Bronchial epithelial cell (primary cell): ENCODE data around the gene ZNF827. TPM values are rescaled to one million over a fixed set of nuclear protein-coding genes. Genes with fewer than 3 reads are reported as not detected.

ENCODE experiments used
- DNase-seq: peaks from one replicate; pipeline ENCODE4 v3.0.0-alpha.2; 2010; ENCODE audit warnings: low read depth
- FAIRE-seq: peaks from 2 replicates; lab custom pipeline; 2011; peaks lifted over from hg19 to GRCh38; lab: Jason Lieb, UNC
- H3K27me3 ChIP-seq: 2 replicates; pipeline ENCODE4 v1.5.1; 2011; ENCODE audit warnings: low read length; ENCODE audit not compliant: control insufficient read depth, insufficient read depth
- H3K36me3 ChIP-seq: 2 replicates; pipeline ENCODE4 v1.5.1; 2011; ENCODE audit warnings: low read length; ENCODE audit not compliant: control insufficient read depth, insufficient read depth
- H3K4me3 ChIP-seq: 2 replicates; pipeline ENCODE4 v1.5.1; 2011; ENCODE audit warnings: mild to moderate bottlenecking, low read depth, low read length, control low read depth
- CTCF ChIP-seq: IDR thresholded peaks from 2 replicates; pipeline ENCODE4 v1.5.1; 2011; ENCODE audit warnings: mild to moderate bottlenecking, moderate library complexity, low read length, control low read depth, inconsistent platforms; ENCODE audit not compliant: insufficient read depth, severe bottlenecking
- total RNA-seq: library from RNA; depleted of rRNA; stranded (reverse); fragments of >200 nt; gene quantifications from 2 replicates; pipeline ENCODE4 v1.2.1, GENCODE V29; 2014

The ZNF827 gene
- total RNA-seq, 1 donor from 2014 or later: 2.1 TPM

GRCh38 chr4:145868637-145869409, 69.8 kb downstream of the ZNF827 start:
- no peaks in the 10 kb centered on the region for H3K27me3 ChIP-seq
- H3K36me3 ChIP-seq: no peaks in the 10 kb centered on the region
- no peak overlapping the region for H3K4me3 ChIP-seq
- no peak for TF ChIP-seq CTCF
- no peak for FAIRE-seq
- no peak for DNase-seq

GRCh38 chr4:145867406-145867805, 71.2 kb downstream of the ZNF827 start:
- H3K27me3 ChIP-seq: no peaks in the 10 kb centered on the region
- no peak for FAIRE-seq

GRCh38 chr4:145866991-145867390, 71.6 kb downstream of the ZNF827 start:
- DNase-seq (no peak), FAIRE-seq (no peak)
- Histone ChIP-seq H3K27me3 (no peaks in the 10 kb centered on the region), H3K4me3 (no peak overlapping the region), H3K36me3 (no peaks in the 10 kb centered on the region)
- TF ChIP-seq CTCF: no peak

More at GRCh38 chr4:145867406-145867805, 71.2 kb downstream of the ZNF827 start:
- no peak for TF ChIP-seq CTCF
- DNase-seq: no peak
- H3K36me3 ChIP-seq: no peaks in the 10 kb centered on the region
- no peak overlapping the region for H3K4me3 ChIP-seq

- Histone ChIP-seq H3K36me3 (no peaks in the 10 kb centered on the region), H3K27me3 (no peaks in the 10 kb centered on the region), H3K4me3 (no peak overlapping the region)
- FAIRE-seq: no peak
- TF ChIP-seq CTCF: no peak
- DNase-seq: no peak
These were observed 73.2 kb downstream of the ZNF827 start for GRCh38 chr4:145865274-145865941.

- Histone ChIP-seq H3K36me3 (no peaks in the 10 kb centered on the region), H3K27me3 (no peaks in the 10 kb centered on the region), H3K4me3 (no peak overlapping the region)
- TF ChIP-seq CTCF: no peak
- DNase-seq (no peak), FAIRE-seq (no peak)
These were observed 75.4 kb downstream of the ZNF827 start for GRCh38 chr4:145863191-145863590.
